H1 (cell line): ENCODE results near the gene SH3PXD2A. TPM values are rescaled to one million over a fixed set of nuclear protein-coding genes. Genes with fewer than 3 reads are reported as not detected.

Experiments used
- CTCF ChIA-PET: fragments of 300-600 bp; sonication (Branson Sonifier 250); formaldehyde crosslinking; loops from one replicate; lab custom pipeline; 2021; ENCODE audit not compliant: partially characterized antibody; lab: Charles Lee
- POLR2A ChIA-PET: fragments of 300-600 bp; sonication (Branson Sonifier 250); formaldehyde crosslinking; loops from one replicate; lab custom pipeline; 2021; ENCODE audit warnings: inconsistent platforms; ENCODE audit not compliant: partially characterized antibody; lab: Charles Lee
- DNase-seq, 2 experiments: peaks; one replicate each; pipeline versions ENCODE4 v3.0.0 to v3.0.0-alpha.2; 2010 to 2022; ENCODE audit warnings: low spot score in 2 of 2, low read depth in 1 of 2, mixed read lengths in 1 of 2
- FAIRE-seq: peaks from 2 replicates; lab custom pipeline; 2011; peaks lifted over from hg19 to GRCh38; lab: Jason Lieb, UNC
- H2AFZ ChIP-seq: 2 replicates; pipeline ENCODE4 v1.8.1; 2012; ENCODE audit warnings: low read length, inconsistent platforms
- H2AK5ac ChIP-seq: 2 replicates; pipeline ENCODE4 v1.6.1; 2013; ENCODE audit warnings: low read depth, low read length
- H2BK120ac ChIP-seq: replicated peaks from 2 replicates; pipeline ENCODE3; 2013; ENCODE audit warnings: low read depth, low read length, inconsistent platforms
- H2BK12ac ChIP-seq: 2 replicates; pipeline ENCODE4 v1.6.1; 2013; ENCODE audit warnings: low read depth, low read length
- H2BK15ac ChIP-seq: 2 replicates; pipeline ENCODE4 v1.6.1; 2013; ENCODE audit warnings: low read length
- H2BK20ac ChIP-seq: 2 replicates; pipeline ENCODE4 v1.6.1; 2013; ENCODE audit warnings: low read length
- H2BK5ac ChIP-seq: 2 replicates; pipeline ENCODE4 v1.6.1; 2013; ENCODE audit warnings: low read depth, low read length
- H3K14ac ChIP-seq: 2 replicates; pipeline ENCODE4 v1.6.1; 2013; ENCODE audit warnings: inconsistent platforms; ENCODE audit not compliant: insufficient read length
- H3K18ac ChIP-seq: 2 replicates; pipeline ENCODE4 v1.6.1; 2013; ENCODE audit warnings: low read length; ENCODE audit errors: extremely low read depth
- H3K23ac ChIP-seq: 2 replicates; pipeline ENCODE4 v1.6.1; 2013; ENCODE audit warnings: inconsistent platforms; ENCODE audit not compliant: insufficient read length
- H3K23me2 ChIP-seq: 2 replicates; pipeline ENCODE4 v1.6.1; 2013; ENCODE audit warnings: low read depth, low read length
- H3K27ac ChIP-seq: 2 replicates; pipeline ENCODE4 v1.6.1; 2011; ENCODE audit warnings: low read depth, low read length, inconsistent platforms
- H3K27me3 ChIP-seq, 4 experiments: replicated peaks in 1 of 4; 1 replicate in 1 of 4; 2 replicates in 3 of 4; pipeline versions ENCODE4 v1.6.1 to v1.8.1; 2011 to 2013; ENCODE audit warnings: low read length in 3 of 4, mild to moderate bottlenecking in 3 of 4, inconsistent platforms in 2 of 4, mixed read lengths in 2 of 4, moderate library complexity in 1 of 4; ENCODE audit not compliant: control insufficient read depth in 3 of 4, insufficient read depth in 3 of 4; ENCODE audit errors: extremely low read depth in 1 of 4
- H3K36me3 ChIP-seq, 4 experiments: 2 replicates each; pipeline versions ENCODE4 v1.6.1 to v1.8.1; 2011 to 2013; ENCODE audit warnings: mild to moderate bottlenecking in 4 of 4, low read length in 3 of 4, moderate library complexity in 2 of 4, control low read depth in 1 of 4, inconsistent platforms in 1 of 4; ENCODE audit not compliant: insufficient read depth in 4 of 4, control insufficient read depth in 2 of 4
- H3K4ac ChIP-seq: replicated peaks from 2 replicates; pipeline ENCODE3; 2013; ENCODE audit warnings: low read length, low read depth, mixed read lengths, inconsistent platforms; ENCODE audit not compliant: insufficient read length
- H3K4me1 ChIP-seq, 4 experiments: replicated peaks in 1 of 4; 1 replicate in 1 of 4; 2 replicates in 3 of 4; pipeline versions ENCODE4 v1.6.1 to v1.8.1; 2011 to 2013; ENCODE audit warnings: low read length in 3 of 4, inconsistent platforms in 2 of 4, mixed read lengths in 1 of 4; ENCODE audit not compliant: insufficient read depth in 4 of 4, control insufficient read depth in 3 of 4
- H3K4me2 ChIP-seq, 2 experiments: 2 replicates each; pipeline versions ENCODE4 v1.6.1 to v1.8.1; 2011 to 2013; ENCODE audit warnings: low read depth in 2 of 2, low read length in 2 of 2, control low read depth in 1 of 2, inconsistent platforms in 1 of 2, mild to moderate bottlenecking in 1 of 2; ENCODE audit not compliant: insufficient read depth in 1 of 2
- H3K4me3 ChIP-seq, 4 experiments: fragments of 200-600, 300-600 bp in 1 of 4; sonication (generic), shearing (Covaris generic), sonication (Bioruptor Twin) in 1 of 4; 2 replicates each; pipeline versions ENCODE4 v1.5.1 to v1.8.1; 2011 to 2016; ENCODE audit warnings: low read length in 4 of 4, low read depth in 3 of 4, control low read depth in 2 of 4, inconsistent platforms in 2 of 4, mild to moderate bottlenecking in 2 of 4, mixed read lengths in 1 of 4, moderate library complexity in 1 of 4; ENCODE audit not compliant: insufficient read depth in 2 of 4; ENCODE audit errors: extremely low read depth in 1 of 4
- H3K56ac ChIP-seq: replicated peaks from 2 replicates; pipeline ENCODE3; 2013; ENCODE audit warnings: low read depth, mild to moderate bottlenecking, mixed read lengths, low read length, inconsistent platforms; ENCODE audit not compliant: insufficient read length
- H3K79me1 ChIP-seq: 2 replicates; pipeline ENCODE4 v1.6.1; 2013; ENCODE audit warnings: low read depth, low read length, control low read depth
- H3K79me2 ChIP-seq, 2 experiments: 2 replicates each; pipeline versions ENCODE4 v1.6.1 to v1.8.1; 2012 to 2013; ENCODE audit warnings: low read length in 2 of 2, mild to moderate bottlenecking in 2 of 2, inconsistent platforms in 1 of 2; ENCODE audit not compliant: insufficient read depth in 2 of 2, control insufficient read depth in 1 of 2
- H3K9ac ChIP-seq, 4 experiments: replicated peaks in 1 of 4; 1 replicate in 1 of 4; 2 replicates in 3 of 4; pipeline versions ENCODE4 v1.6.1 to v1.8.1; 2011 to 2013; ENCODE audit warnings: low read depth in 3 of 4, low read length in 3 of 4, control low read depth in 2 of 4, mild to moderate bottlenecking in 2 of 4, moderate library complexity in 2 of 4, inconsistent platforms in 1 of 4; ENCODE audit errors: extremely low read depth in 1 of 4
- H3K9me3 ChIP-seq, 2 experiments: 2 replicates each; pipeline versions ENCODE4 v1.6.1 to v1.8.1; 2012 to 2013; ENCODE audit warnings: mild to moderate bottlenecking in 2 of 2, moderate library complexity in 2 of 2, control low read depth in 1 of 2, inconsistent platforms in 1 of 2, low read depth in 1 of 2, low read length in 1 of 2, mixed read lengths in 1 of 2; ENCODE audit not compliant: insufficient read depth in 2 of 2
- H4K20me1 ChIP-seq, 2 experiments: replicated peaks in 1 of 2; 2 replicates each; pipeline versions ENCODE3 to v1.8.1; 2011 to 2013; ENCODE audit warnings: inconsistent platforms in 2 of 2, low read length in 2 of 2, mild to moderate bottlenecking in 1 of 2; ENCODE audit not compliant: insufficient read depth in 2 of 2, control insufficient read depth in 1 of 2
- H4K5ac ChIP-seq: 2 replicates; pipeline ENCODE4 v1.6.1; 2013; ENCODE audit warnings: low read length, low read depth, mixed read lengths, inconsistent platforms; ENCODE audit not compliant: insufficient read length
- H4K8ac ChIP-seq: 2 replicates; pipeline ENCODE4 v1.8.0; 2013; ENCODE audit warnings: mild to moderate bottlenecking, moderate library complexity, low read length, inconsistent platforms; ENCODE audit not compliant: insufficient read depth; ENCODE audit errors: extremely low read depth
- H4K91ac ChIP-seq: replicated peaks from 2 replicates; pipeline ENCODE3; 2013; ENCODE audit warnings: low read length, mixed read lengths, inconsistent platforms; ENCODE audit not compliant: insufficient read length
- CBX5 ChIP-seq: fragments of 300-800, 300-1000 bp; sonication (generic); IDR thresholded peaks from 2 replicates; pipeline ENCODE4 v1.7.1; 2016; ENCODE audit warnings: antibody characterized with exemption, low read length, low read depth
- EZH2 ChIP-seq: fragments of 200-600 bp; sonication (generic); IDR thresholded peaks from 2 replicates; pipeline ENCODE4 v1.7.1; 2012; ENCODE audit warnings: low read depth, mild to moderate bottlenecking, moderate library complexity, low read length, inconsistent platforms; ENCODE audit not compliant: severe bottlenecking
- FOSL1 ChIP-seq: IDR thresholded peaks from 2 replicates; pipeline ENCODE4 v1.6.1; 2011; ENCODE audit warnings: mild to moderate bottlenecking, low read depth, low read length, moderate library complexity; ENCODE audit not compliant: insufficient read depth
- JUND ChIP-seq: IDR thresholded peaks from 2 replicates; pipeline ENCODE4 v1.6.1; 2011; ENCODE audit warnings: mild to moderate bottlenecking, improper control_type of control experiment, low read length
- KDM1A ChIP-seq: fragments of 200-600, 300-600 bp; sonication (generic); IDR thresholded peaks from 2 replicates; pipeline ENCODE4 v1.7.1; 2016; ENCODE audit warnings: mild to moderate bottlenecking, low read length, borderline replicate concordance
- PHF8 ChIP-seq: fragments of 200-600 bp; sonication (generic); conservative IDR thresholded peaks from 2 replicates; pipeline ENCODE4 v1.7.1; 2012; ENCODE audit warnings: low read depth, mild to moderate bottlenecking, inconsistent platforms, low read length, moderate library complexity
- SIX5 ChIP-seq: IDR thresholded peaks from 2 replicates; pipeline ENCODE4 v1.6.1; 2011; ENCODE audit warnings: mild to moderate bottlenecking, low read depth, low read length
- SP1 ChIP-seq: IDR thresholded peaks from 2 replicates; pipeline ENCODE4 v1.6.1; 2011; ENCODE audit warnings: low read depth, low read length
- SP2 ChIP-seq: IDR thresholded peaks from 2 replicates; pipeline ENCODE4 v1.6.1; 2012; ENCODE audit warnings: mild to moderate bottlenecking, low read length, inconsistent platforms
- ZNF274 ChIP-seq: IDR thresholded peaks from 2 replicates; pipeline ENCODE4 v1.7.0; 2012; ENCODE audit warnings: low read length, borderline replicate concordance; ENCODE audit errors: extremely low read depth
- WGBS, 2 experiments: shearing (Covaris generic) in 1 of 2; methylation state at CpG; one replicate each; pipeline versions ENCODE4 v1.1.6 to v1.1.7; 2013 to 2015; ENCODE audit warnings: low lambda C conversion rate in 2 of 2, mixed read lengths in 2 of 2, inconsistent platforms in 1 of 2, low coverage in 1 of 2, missing lambda C conversion rate in 1 of 2; ENCODE audit not compliant: insufficient replicate concordance in 2 of 2, insufficient coverage in 1 of 2, insufficient read length in 1 of 2; ENCODE audit errors: extremely low coverage in 1 of 2, missing lambda C conversion rate in 1 of 2; 5-methylcytosine and 5-hydroxymethylcytosine counted together
- polyA plus RNA-seq, 7 experiments: library from polyadenylated mRNA; depleted of rRNA in 3 of 7; stranded (reverse) in 5 of 7; unstranded in 2 of 7; fragments of >200 nt in 5 of 7; fragments of 200-250 nt in 2 of 7; gene quantifications; 1 replicate in 5 of 7; 2 replicates in 1 of 7; 4 replicates in 1 of 7; pipeline versions ENCODE4 v1.2.1 to v1.2.3, GENCODE V29; 2011 to 2013; ENCODE audit warnings: missing spikeins in 2 of 7, mixed read lengths in 2 of 7
- total RNA-seq: library from RNA; stranded (reverse); fragmentation: NEBNext Ultra II Directional; extraction: Animal tissue kit (Norgen Biotek cat#: 25700); gene quantifications from 2 replicates; pipeline ENCODE4 v1.2.1, GENCODE V29; 2021

Gene SH3PXD2A
- total and polyA plus RNA-seq, 2 of the 8 experiments (the other 6 are each of a cell fraction or from before 2014, with no cell fraction given): 5.4 to 16.3 TPM

GRCh38 chr10:103768345-103768744 is 87.0 kb downstream of the SH3PXD2A start:
- Histone ChIP-seq H3K9ac (peak overlapping the region in 1 of 4 experiments; percentile 33; a peak in 1 of 7 replicates), H2AK5ac (peak overlapping the region; percentile 88), H2BK120ac (no peak overlapping the region), H3K56ac (no peak overlapping the region), H3K4me2 (no peak overlapping the region; a peak in 1 of 4 replicates), H3K79me1 (no peaks in the 10 kb centered on the region), H3K36me3 (no peaks in the 10 kb centered on the region), H3K23me2 (peaks cover 5% of the 10 kb centered on the region; the same call in 1 of the 2 replicates), H3K23ac (no peak overlapping the region), H2BK20ac (peak overlapping the region; percentile 52; the same call in 1 of the 2 replicates), H3K9me3 (no peaks in the 10 kb centered on the region), H3K4me3 (no peak overlapping the region), H2AFZ (no peak overlapping the region), H3K4me1 (peaks cover 6 to 11% (median 8%) of the 10 kb centered on the region in 4 experiments), H4K91ac (peak overlapping the region; percentile 0), H2BK12ac (peak overlapping the region; percentile 85; the same call in 1 of the 2 replicates), H3K14ac (no peak overlapping the region), H2BK5ac (peak overlapping the region; percentile 87), H3K79me2 (no peaks in the 10 kb centered on the region), H4K20me1 (no peaks in the 10 kb centered on the region), H4K8ac (no peak overlapping the region), H3K18ac (peak overlapping the region; percentile 81), H3K4ac (no peak overlapping the region), H3K27ac (no peak overlapping the region), H2BK15ac (peak overlapping the region; percentile 93), H3K27me3 (no peaks in the 10 kb centered on the region), H4K5ac (no peak overlapping the region)
- 88% methylated on average over 11 of the region's 11 CpGs; no CpG with 5 or more reads in 1 of the 2 experiments for WGBS, 2 experiments
- ChIA-PET POLR2A (interaction anchor here (1.2 to 1.6 kb wide), 2 partner anchors 38 to 88 kb away, joined by 3 to 5 read pairs; no protein-coding TSS in a partner anchor), CTCF (interaction anchor here (0.9 to 11.3 kb wide), 14 partner anchors 13 to 90 kb away, joined by 3 to 237 read pairs (median 4); no protein-coding TSS in a partner anchor)
- FAIRE-seq (no peak), DNase-seq (no peak)
- no peak for TF ChIP-seq CBX5
- TF ChIP-seq SIX5: no peak
- TF ChIP-seq EZH2: no peak
- no peak for TF ChIP-seq SP2
- no peak for TF ChIP-seq PHF8
- no peak for TF ChIP-seq SP1
- TF ChIP-seq ZNF274: no peak
- TF ChIP-seq JUND: no peak
- no peak for TF ChIP-seq KDM1A
- no peak for TF ChIP-seq FOSL1
